HepG2 (cell line): ENCODE data around the gene HSF4. TPM values are rescaled to one million over a fixed set of nuclear protein-coding genes. Genes with fewer than 3 reads are reported as not detected.
A peak's percentile ranks its signal among the peaks of the same experiment; 100 is the strongest.

Experiments
- CSRNP1 ChIP-seq: sonication (generic); formaldehyde crosslinking; IDR thresholded peaks from 2 replicates; pipeline ENCODE4 v1.8.1; 2023; ENCODE audit warnings: mild to moderate bottlenecking, missing genetic modification reagents
- DMTF1 ChIP-seq: sonication (generic); formaldehyde crosslinking; IDR thresholded peaks from 2 replicates; pipeline ENCODE4 v1.4.0; 2020; ENCODE audit warnings: mild to moderate bottlenecking, missing genetic modification reagents
- ERF ChIP-seq: IDR thresholded peaks from 2 replicates; pipeline ENCODE4 v1.6.1; 2018; ENCODE audit warnings: missing biosample characterization, missing genetic modification reagents
- FOSL1 ChIP-seq: sonication (generic); formaldehyde crosslinking; IDR thresholded peaks from 2 replicates; pipeline ENCODE4 v1.9.0; 2021; ENCODE audit warnings: missing genetic modification reagents, borderline replicate concordance
- FOXC1 ChIP-seq: sonication (generic); formaldehyde crosslinking; IDR thresholded peaks from 2 replicates; pipeline ENCODE4 v1.8.0; 2022; ENCODE audit warnings: mild to moderate bottlenecking, missing genetic modification reagents, borderline replicate concordance
- GPBP1L1 ChIP-seq: sonication (generic); formaldehyde crosslinking; IDR thresholded peaks from 2 replicates; pipeline ENCODE4 v1.5.0; 2020; ENCODE audit warnings: mild to moderate bottlenecking, missing genetic modification reagents
- HIVEP1 ChIP-seq: sonication (generic); formaldehyde crosslinking; IDR thresholded peaks from 2 replicates; pipeline ENCODE4 v1.4.0; 2020; ENCODE audit warnings: mild to moderate bottlenecking, missing genetic modification reagents
- HNRNPH1 ChIP-seq: fragments of 200-400 bp; formaldehyde crosslinking; optimal IDR thresholded peaks from 2 replicates; pipeline ENCODE3; 2017; ENCODE audit warnings: mild to moderate bottlenecking, low read depth, low read length
- KDM1A ChIP-seq: IDR thresholded peaks from 2 replicates; pipeline ENCODE4 v1.6.1; 2016; ENCODE audit warnings: missing compliant biosample characterization
- NCOR1 ChIP-seq: fragments of 200-600 bp; sonication (generic); IDR thresholded peaks from 2 replicates; pipeline ENCODE4 v1.7.0; 2017; ENCODE audit warnings: antibody characterized with exemption, low read length, borderline replicate concordance
- PRPF4 ChIP-seq: fragments of 200-400 bp; formaldehyde crosslinking; IDR thresholded peaks from 2 replicates; pipeline ENCODE4 v1.6.1; 2016; ENCODE audit warnings: low read length, low read depth; ENCODE audit not compliant: poor library complexity, severe bottlenecking
- RBM22 ChIP-seq: fragments of 200-400 bp; formaldehyde crosslinking; optimal IDR thresholded peaks from 2 replicates; pipeline ENCODE3; 2017; ENCODE audit warnings: mild to moderate bottlenecking, low read length, moderate library complexity
- RBM39 ChIP-seq: fragments of 200-400 bp; formaldehyde crosslinking; IDR thresholded peaks from one replicate; pipeline ENCODE4 v1.6.1; 2018; ENCODE audit warnings: antibody characterized with exemption, mild to moderate bottlenecking, low read depth, low read length; ENCODE audit not compliant: poor library complexity, severe bottlenecking
- SNAPC2 ChIP-seq: sonication (generic); formaldehyde crosslinking; IDR thresholded peaks from 2 replicates; pipeline ENCODE4 v1.8.1; 2022; ENCODE audit warnings: mild to moderate bottlenecking, missing genetic modification reagents
- TAF15 ChIP-seq: fragments of 200-400 bp; formaldehyde crosslinking; IDR thresholded peaks from one replicate; pipeline ENCODE4 v1.6.1; 2018; ENCODE audit warnings: mild to moderate bottlenecking, low read depth, low read length; ENCODE audit not compliant: poor library complexity, severe bottlenecking
- TCF12 ChIP-seq, 2 experiments: fragments of 450-650 bp in 1 of 2; sonication (generic) in 1 of 2; formaldehyde crosslinking in 1 of 2; IDR thresholded peaks; 2 replicates each; pipeline versions ENCODE4 v1.6.1 to v1.8.0; 2017 to 2022; ENCODE audit warnings: antibody characterized with exemption in 1 of 2, mild to moderate bottlenecking in 1 of 2, missing genetic modification reagents in 1 of 2, moderate library complexity in 1 of 2
- TGIF2 ChIP-seq: IDR thresholded peaks from 2 replicates; pipeline ENCODE4 v1.6.1; 2016; ENCODE audit warnings: control low read depth, missing compliant biosample characterization
- ZNF101 ChIP-seq: sonication (generic); formaldehyde crosslinking; IDR thresholded peaks from 2 replicates; pipeline ENCODE4 v1.4.0; 2020; ENCODE audit warnings: mild to moderate bottlenecking, low read depth, missing genetic modification reagents, borderline replicate concordance
- ZNF282 ChIP-seq: fragments of 450-650 bp; IDR thresholded peaks from 2 replicates; pipeline ENCODE4 v1.6.1; 2018; ENCODE audit not compliant: partially characterized antibody
- ZNF367 ChIP-seq: sonication (generic); formaldehyde crosslinking; IDR thresholded peaks from 2 replicates; pipeline ENCODE4 v1.4.0; 2020; ENCODE audit warnings: missing genetic modification reagents, borderline replicate concordance
- ZNF383 ChIP-seq: sonication (generic); formaldehyde crosslinking; IDR thresholded peaks from 2 replicates; pipeline ENCODE4 v1.4.0; 2020; ENCODE audit warnings: missing genetic modification reagents, mild to moderate bottlenecking, borderline replicate concordance
- ZNF510 ChIP-seq: sonication (generic); formaldehyde crosslinking; IDR thresholded peaks from 2 replicates; pipeline ENCODE4 v1.4.0; 2020; ENCODE audit warnings: low read depth, mild to moderate bottlenecking, missing genetic modification reagents
- ZSCAN9 ChIP-seq: IDR thresholded peaks from 2 replicates; pipeline ENCODE4 v1.6.1; 2016; ENCODE audit warnings: borderline replicate concordance
- polyA plus RNA-seq, 8 experiments: library from polyadenylated mRNA; depleted of rRNA in 3 of 8; stranded (reverse) in 7 of 8; unstranded in 1 of 8; fragments of >200 nt; fragmentation: Illumina TruSeq in 4 of 8; extraction: Trizol in 4 of 8; gene quantifications; 2 replicates each; pipeline versions ENCODE4 v1.2.1 to v1.2.3, GENCODE V29; 2011 to 2016; ENCODE audit warnings: low read depth in 4 of 8, missing spikeins in 1 of 8, mixed read lengths in 1 of 8; ENCODE audit not compliant: insufficient read depth in 1 of 8
- total RNA-seq, 5 experiments: library from RNA; depleted of rRNA; stranded (reverse); fragments of >200 nt; fragmentation: Illumina TruSeq; extraction: Trizol; gene quantifications; 2 replicates each; pipeline ENCODE4 v1.2.3, GENCODE V29; 2016; ENCODE audit warnings: low read depth in 1 of 5
- TF ChIP-seq, protein P1 (sequence below): IDR thresholded peaks from 2 replicates; pipeline ENCODE4 v1.6.1; 2018; ENCODE audit warnings: missing genetic modification reagents

Gene HSF4
- total and polyA plus RNA-seq, 2 of the 13 experiments (the other 11 are each of a cell fraction or from before 2014, with no cell fraction given), result 3.5 to 16.9 TPM

GRCh38 chr16:67184995-67185650 lies 20.6 kb downstream of the HSF4 start (continued):
- TF ChIP-seq SNAPC2 (0 out of 2 replicates have a peak, but pooled peaks have one; percentile 27), FOSL1 (no peak), ZSCAN9 (CRISPR knock-in tag) (peak; percentile 97), NCOR1 (no peak), GPBP1L1 (no peak), RBM22 (no peak), ZNF101 (CRISPR knock-in tag) (peak; percentile 68), ERF (peak; percentile 98), HNRNPH1 (no peak), DMTF1 (CRISPR knock-in tag) (no peak), ZNF282 (no peak), ZNF510 (CRISPR knock-in tag) (no peak), RBM39 (peak; percentile 48), HIVEP1 (CRISPR knock-in tag) (peak; percentile 89), TAF15 (peak; percentile 90), CSRNP1 (0 out of 2 replicates have a peak, but pooled peaks have one; percentile 8), TCF12 (IDR thresholded peaks at IDR 0.05) (no peak), TCF12 (CRISPR knock-in tag; IDR thresholded peaks at IDR 0.05) (peak; percentile 64; the same call in 1 of the 2 replicates), PRPF4 (no peak), ZNF367 (CRISPR knock-in tag) (no peak), FOXC1 (CRISPR knock-in tag) (peak; percentile 87; the same call in 1 of the 2 replicates), ZNF383 (CRISPR knock-in tag) (no peak), KDM1A (CRISPR knock-in tag) (peak; percentile 58; the same call in 1 of the 2 replicates), TGIF2 (CRISPR knock-in tag) (peak; percentile 98)
- TF ChIP-seq, protein P1, sequence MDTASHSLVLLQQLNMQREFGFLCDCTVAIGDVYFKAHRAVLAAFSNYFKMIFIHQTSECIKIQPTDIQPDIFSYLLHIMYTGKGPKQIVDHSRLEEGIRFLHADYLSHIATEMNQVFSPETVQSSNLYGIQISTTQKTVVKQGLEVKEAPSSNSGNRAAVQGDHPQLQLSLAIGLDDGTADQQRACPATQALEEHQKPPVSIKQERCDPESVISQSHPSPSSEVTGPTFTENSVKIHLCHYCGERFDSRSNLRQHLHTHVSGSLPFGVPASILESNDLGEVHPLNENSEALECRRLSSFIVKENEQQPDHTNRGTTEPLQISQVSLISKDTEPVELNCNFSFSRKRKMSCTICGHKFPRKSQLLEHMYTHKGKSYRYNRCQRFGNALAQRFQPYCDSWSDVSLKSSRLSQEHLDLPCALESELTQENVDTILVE (CRISPR knock-in tag), result peak; percentile 94
